Measurements from ENCODE around the gene EEF1AKMT4.

DNA sequence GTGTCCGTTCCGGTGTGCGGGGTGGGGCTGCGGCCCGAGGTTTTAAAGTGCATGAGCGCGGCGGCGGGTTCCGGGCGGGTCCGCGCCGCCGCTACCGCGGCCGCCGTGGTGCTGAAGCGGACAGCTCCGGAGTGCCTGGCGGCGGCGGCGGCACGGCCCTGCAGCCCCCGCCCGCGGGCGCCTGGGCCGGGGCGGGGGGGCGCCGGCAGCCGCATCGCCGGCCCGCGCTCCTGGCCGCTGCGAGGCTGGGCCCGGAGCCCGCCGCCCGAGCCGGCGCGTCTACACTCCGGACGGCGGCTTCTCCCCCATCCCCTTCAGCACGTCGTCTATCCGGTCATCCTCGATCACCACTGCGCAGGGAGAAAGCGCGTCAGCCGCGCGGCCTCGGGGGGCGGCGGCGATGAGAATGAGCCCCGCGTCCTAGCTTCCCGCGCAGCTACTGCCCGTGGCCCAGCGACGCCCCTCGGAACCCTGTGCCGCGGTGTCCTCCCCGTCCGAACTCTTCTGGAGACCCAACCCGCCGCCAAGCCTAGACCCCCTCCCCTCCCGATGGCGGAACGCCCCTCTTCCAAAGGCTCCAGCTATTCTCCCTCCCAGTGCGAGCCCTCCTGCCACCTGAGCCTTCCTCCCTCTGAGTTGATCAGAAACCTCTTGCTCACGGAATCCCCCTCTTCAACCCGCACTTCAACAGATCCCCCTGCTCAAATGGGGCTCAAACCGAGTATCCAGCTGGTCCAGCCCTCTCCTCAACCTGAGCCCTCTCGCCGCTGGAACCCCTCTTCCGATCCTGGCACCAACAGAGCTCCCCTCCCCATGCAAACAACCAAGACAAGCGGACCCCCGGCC, 10.6 kb downstream of the EEF1AKMT4 start:
- TF ChIP-seq, protein P1, sequence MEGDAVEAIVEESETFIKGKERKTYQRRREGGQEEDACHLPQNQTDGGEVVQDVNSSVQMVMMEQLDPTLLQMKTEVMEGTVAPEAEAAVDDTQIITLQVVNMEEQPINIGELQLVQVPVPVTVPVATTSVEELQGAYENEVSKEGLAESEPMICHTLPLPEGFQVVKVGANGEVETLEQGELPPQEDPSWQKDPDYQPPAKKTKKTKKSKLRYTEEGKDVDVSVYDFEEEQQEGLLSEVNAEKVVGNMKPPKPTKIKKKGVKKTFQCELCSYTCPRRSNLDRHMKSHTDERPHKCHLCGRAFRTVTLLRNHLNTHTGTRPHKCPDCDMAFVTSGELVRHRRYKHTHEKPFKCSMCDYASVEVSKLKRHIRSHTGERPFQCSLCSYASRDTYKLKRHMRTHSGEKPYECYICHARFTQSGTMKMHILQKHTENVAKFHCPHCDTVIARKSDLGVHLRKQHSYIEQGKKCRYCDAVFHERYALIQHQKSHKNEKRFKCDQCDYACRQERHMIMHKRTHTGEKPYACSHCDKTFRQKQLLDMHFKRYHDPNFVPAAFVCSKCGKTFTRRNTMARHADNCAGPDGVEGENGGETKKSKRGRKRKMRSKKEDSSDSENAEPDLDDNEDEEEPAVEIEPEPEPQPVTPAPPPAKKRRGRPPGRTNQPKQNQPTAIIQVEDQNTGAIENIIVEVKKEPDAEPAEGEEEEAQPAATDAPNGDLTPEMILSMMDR (IDR thresholded peaks at IDR 0.05), result no peak
- TF ChIP-seq POLR2A (IDR thresholded peaks at IDR 0.05; ENCODE audit: low read depth) (no peak), POLR2AphosphoS5 (IDR thresholded peaks at IDR 0.05) (no peak)
